Stimulated activated CD4-positive, alpha-beta T cell treated with anti-CD3 and anti-CD28 coated beads, Interleukin-4, amount 100 ng/mL, for 48 hours (primary cell): Measurements from ENCODE around the gene CTRL.

Source experiments
- DNase-seq, 2 donors: peaks; one replicate each; pipeline ENCODE4 v3.0.0-alpha.2; 2020; ENCODE audit warnings: low read depth in 2 of 2

Gene CTRL

DNA sequence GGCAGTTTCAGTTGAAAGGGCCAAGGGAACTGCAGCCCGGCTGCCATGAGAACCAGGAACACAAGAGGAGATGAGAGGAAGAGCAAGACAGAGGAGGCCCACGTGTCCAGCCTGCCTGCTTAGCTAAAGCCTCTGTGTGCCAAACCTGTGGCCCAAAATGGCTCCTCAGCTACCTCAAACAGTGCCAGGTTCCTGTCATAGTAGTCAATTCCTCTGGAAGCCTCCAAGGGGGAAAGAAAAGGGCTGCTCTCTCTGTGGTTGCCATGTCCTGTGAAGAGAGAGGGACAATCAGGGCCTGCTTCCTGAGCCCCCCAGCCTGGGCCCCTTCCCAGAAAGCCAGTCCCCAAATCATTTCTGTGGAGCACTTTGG is 31.6 kb upstream of the CTRL start:
- DNase-seq: no peak

DNA sequence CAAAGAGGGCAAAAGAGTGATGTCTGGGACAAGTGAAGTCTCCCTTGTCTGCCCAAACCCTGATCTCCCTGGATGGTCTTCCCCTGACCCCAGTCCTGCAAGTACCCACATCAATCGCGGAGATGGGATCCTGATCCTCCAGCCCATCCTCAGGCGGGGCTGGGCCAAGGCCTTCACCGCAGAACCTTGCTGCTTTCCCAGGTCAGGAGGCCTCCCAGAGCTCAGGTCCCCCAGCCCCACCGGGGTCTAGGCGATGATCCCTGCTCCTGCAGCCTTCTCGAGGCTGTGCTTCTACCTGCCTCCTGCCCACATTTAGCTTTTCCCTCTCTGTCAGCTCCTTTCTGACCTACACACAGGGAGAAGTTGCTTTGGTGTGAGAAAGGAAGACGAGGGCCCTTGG is 30.5 kb upstream of the CTRL start:
- no peak for DNase-seq

DNA sequence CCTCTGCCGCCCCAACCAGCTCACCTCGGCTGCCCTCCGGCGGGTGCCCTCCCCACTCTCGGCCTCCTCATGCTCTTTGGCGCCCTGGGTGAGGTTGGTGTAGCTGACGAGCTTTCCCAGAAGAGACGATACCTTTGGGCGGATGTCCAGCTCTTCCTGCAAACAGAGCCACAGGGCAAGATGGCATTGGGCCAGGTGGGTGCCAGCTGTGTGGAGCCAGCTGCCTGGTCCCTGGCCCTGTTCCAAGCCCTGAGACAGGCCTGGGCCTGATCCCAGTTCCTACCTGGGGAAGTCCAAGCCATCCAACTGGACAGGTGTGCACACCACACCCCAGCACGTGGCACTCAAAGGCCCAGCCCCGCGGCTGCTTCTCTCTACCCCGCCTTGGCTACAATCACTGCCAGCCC is 29.9 kb upstream of the CTRL start:
- DNase-seq: no peak

DNA sequence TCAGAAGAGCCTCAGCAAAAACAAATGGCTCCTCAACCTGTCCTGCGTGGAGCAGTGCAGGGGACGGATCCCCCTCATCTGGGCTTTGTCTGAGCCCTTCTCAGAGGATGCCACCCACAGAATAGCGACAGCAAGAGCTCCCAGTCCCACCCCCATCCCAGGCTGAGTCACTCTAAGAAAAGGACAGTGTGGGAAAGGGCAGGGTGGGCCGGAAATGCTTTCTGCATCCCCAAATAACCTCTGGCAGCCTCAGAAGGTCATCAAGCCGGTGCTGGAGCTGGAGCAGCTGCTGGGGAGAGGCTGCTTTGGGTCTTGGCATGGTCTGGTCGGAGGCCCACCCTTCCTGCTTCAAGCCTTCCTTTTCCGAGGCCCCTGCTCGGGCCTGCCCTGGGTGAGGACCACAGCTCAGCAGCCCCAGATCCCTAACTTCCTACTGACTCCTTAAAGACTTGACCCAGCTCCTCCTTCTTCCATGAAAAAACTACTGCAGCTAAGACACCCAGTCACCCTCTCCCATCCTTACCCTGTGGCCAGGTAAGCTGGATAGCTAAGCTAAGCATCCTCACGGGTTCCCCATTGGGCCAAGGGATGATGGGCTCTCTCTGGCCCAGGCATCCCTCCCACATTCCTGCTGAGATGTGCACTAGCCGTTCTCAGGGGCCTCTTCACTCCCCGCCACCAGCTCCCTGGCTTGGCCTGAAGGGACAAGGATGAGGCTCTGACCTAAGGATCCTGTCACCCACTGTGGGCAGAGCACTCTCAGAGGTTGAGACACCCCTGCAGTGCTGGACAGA is 28.1 kb upstream of the CTRL start:
- DNase-seq: no peak

DNA sequence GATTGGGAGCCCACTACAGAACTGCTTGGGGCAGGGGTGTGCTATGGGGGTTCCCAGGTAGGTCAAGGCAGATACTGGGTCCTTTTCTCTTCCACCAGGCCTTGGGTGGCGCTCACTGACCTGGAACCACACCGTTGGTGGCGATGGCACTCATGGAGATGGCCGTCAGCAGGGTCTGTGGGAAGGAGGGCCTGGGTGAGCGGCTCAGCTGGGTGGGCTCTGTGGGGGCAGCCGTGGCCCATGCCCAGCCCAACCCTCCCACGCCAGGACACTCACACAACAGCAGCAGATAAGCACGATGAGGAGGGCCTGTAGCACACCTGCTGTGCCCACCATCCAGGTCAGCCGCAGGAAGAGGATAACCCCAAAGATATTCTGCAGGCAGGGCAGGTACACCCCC is 26.0 kb upstream of the CTRL start:
- no peak for DNase-seq

DNA sequence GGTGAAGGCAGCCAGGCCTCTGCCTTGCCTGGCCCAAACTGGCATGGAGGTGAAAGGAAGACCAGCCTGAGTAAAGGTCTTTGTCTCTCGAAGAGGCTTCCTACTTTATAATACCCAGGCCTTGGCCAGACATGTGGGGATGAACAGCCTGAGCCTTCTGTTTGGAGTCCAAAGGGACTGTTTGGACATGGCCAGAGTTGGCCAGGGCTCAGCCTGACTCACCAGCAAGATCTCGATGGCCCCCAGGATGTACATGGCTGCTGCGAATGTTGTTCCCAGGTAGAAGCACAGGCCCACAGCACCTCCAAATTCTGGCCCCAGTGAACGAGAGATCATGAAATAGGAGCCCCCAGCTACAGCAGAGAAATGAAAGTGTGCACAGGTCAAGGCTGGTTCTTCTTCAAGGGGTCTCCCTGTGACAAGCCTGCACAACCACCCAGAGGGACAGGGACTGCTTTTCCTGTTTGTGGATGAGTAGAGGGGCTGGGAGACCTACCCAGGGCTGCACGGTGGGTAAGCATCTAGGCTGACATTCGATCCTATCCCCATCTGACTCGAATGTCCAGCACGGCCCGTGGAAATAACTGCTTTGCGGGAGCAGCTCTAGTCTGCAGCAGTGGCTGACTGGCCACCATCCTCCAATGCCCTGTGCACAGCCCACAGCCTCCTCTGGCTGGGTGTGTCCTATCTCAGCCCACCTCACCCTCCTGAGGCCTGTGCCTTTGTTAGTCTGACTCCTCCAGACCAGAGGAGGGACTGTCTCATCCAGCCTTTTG is 22.9 kb upstream of the CTRL start:
- no peak for DNase-seq

DNA sequence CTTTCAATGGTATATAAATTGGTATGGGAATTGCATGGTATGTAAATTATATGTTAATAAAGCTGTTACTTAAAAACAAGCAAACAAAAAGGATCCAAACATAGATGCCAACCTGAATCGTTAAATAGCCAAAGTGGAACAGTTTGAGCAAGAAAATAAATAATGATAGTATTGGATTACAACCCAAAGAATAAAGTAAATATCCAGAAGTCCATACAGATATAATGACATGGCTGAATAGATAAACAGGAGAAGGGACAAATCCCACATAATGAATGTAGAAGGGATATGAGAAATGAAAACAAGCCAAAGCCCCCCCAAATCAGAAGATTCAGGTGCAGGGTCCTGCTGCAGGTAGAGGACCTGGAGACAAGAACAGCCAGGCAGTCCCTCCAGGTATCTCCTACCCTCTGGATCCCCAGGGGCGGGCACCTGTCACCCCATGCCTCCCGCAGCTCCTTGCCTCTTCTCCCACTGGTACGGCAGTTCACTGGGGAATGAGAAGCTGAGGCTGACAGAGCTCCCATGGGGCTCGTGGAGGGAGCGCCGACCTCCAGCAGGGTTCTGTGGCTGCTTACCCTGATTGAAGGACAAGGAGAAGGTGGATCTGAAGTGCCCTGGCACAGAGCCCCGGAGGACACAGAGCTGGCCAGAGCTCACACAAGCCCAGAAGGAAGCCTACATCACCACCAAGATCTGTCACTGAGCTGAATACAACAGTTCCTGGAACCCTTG is 22.1 kb upstream of the CTRL start:
- DNase-seq: no peak

DNA sequence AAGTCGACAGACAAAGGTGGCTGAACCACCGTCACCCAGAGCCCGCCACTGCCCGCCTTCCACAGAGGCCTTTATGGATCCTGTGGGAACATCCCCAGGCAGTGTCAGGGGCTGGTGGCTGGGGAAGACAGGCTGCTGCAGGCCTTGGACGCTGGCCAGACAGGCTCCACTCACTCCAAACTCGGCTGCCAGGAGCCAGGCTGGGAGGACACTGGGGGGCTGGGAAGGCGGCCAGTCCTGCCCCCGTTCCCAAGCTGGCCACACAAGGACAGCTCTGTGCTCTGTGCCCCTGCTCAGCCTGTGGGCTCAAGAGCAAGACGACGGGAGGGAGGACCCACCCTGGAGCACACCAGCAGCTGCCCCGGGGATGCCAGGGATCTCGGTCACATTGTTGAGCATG is 19.8 kb upstream of the CTRL start:
- DNase-seq: no peak

DNA sequence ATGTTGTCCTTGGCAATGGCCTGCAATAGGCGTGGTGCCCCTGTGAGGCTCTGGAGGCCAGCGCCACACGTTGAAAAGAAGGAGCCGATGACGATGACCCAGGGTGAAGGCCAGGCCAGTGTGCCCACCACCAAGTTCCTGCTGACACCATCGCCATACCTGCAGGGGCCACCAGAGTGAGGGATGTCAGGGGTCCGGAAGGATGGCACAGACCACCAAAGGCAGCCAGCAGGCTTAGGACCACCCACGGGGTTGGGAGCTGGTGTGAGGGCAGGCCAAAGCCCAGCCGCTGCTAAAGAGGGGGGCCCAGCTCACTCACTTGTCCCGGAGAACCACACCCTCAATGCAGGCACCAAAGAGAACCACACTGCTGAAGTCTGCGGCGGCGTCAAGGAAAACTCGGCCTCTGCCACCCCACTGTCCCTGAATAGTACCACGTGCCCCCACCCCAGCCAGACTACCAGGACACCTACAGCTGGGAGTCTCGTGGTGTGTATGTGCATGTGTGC is 18.7 kb upstream of the CTRL start:
- DNase-seq: no peak

DNA sequence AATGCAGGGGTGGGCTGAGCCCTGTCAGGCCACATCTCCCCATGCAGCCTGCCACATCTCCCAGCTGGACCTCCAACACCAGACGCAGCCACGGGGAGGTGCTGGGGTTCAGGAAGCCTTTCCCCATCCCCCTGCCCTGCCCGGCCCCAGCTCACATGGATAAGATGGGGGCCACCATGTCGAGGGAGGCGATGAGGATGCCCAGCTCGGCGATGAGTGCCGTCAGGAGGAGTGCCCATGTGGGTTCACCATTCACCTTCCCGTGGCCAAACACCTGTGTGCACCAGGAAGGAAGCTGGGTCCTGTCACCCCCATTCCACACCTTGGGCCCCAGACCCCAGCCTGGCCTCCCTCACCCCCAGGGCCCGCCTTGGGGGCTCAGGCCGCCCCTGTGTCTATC is 18.0 kb upstream of the CTRL start:
- DNase-seq: no peak

DNA sequence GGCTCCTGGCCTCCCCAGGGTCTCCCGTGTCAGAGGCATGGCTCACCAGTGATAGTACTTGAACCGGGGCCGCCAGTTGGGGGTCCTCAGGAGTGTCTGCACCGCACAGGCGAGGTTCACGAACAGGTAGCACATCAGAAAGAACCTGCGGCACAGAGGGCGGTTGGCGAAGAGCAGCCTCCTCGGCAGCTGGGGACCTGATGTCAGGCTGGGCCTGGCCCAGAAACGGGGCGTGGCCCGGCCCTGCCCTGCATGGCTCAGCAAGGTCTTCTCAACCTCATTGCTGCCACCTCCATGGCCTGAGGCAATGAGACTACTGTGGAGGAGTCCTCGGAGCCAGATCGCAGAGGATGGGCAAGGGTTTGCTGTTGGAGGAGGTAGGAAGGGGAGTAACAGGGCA is 16.4 kb upstream of the CTRL start:
- DNase-seq: no peak

DNA sequence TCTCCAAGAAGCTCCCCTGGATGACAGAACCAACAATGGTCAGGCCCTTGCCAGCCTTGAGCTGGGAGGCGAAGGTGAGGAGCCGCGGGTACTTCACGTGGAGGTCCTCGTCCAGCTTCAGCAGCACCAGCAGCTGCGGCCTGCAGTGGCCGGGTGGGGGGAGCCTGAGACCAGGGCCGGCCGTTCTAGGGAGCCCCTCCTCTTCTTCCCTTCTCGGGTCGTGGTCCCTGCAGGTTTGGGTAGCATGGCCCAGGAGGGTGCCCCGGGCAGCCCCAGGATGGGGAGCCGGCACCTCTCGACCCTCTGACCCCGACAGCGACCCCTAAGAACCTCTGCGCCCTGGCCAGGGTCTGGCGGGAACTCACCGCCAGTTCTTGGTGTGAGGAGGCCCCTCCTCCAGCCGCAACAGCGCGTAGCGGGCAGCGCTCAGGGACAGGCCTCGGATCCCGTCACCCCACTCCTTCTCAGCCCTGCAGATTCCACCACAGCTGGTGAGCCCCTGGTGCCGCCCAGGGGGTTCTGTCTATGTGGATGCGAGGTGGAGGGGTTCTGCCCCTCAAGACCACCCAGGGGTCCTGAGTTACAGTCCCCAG is 15.4 kb upstream of the CTRL start:
- DNase-seq: no peak

DNA sequence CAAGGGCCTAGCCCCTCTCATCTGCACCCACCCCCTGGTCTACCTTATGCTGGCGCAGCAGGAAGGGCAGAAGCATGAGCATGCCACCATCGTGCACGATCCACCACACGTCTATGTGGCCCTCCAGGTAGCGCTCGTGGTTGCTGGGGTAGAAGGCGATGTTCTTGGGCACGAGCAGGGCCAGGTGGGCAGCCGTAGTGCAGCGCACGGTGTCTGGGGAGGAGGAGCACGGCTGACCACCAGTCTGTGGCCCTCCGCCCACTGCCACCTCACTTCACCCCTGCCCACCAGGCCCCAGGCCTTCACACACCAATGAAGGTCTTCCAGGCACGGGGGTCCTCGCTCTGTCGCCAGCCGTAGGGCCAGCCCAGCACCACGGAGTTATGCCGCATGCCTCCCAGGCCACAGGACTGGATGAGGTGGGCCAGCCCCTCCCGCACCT is 14.5 kb upstream of the CTRL start:
- no peak for DNase-seq

DNA sequence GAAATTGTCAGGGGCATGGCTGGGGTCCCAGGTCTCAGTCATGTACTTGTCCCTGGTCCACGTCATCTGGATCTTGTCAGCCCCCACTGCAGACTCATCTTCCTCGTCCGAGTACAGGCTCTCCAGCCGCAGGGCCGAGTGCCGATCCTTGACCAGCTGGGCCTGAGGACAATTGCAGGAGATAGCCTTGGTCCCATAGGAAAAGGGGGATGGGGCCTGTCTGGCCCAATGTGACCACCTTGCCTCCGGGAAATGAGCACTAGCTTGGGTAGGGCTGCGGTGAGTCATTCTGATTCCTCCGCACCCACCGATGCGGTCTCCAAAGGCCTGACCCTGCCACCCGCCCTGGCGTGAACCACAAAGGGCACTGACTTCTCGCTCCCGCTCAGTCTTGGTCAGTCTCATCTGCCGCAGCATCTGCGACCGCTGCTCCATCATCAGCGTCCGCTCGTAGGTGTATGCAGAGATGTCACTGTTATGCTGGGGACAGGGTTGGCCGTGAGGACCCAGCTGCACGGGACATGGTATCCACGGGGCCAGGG is 13.8 kb upstream of the CTRL start:
- DNase-seq: no peak

DNA sequence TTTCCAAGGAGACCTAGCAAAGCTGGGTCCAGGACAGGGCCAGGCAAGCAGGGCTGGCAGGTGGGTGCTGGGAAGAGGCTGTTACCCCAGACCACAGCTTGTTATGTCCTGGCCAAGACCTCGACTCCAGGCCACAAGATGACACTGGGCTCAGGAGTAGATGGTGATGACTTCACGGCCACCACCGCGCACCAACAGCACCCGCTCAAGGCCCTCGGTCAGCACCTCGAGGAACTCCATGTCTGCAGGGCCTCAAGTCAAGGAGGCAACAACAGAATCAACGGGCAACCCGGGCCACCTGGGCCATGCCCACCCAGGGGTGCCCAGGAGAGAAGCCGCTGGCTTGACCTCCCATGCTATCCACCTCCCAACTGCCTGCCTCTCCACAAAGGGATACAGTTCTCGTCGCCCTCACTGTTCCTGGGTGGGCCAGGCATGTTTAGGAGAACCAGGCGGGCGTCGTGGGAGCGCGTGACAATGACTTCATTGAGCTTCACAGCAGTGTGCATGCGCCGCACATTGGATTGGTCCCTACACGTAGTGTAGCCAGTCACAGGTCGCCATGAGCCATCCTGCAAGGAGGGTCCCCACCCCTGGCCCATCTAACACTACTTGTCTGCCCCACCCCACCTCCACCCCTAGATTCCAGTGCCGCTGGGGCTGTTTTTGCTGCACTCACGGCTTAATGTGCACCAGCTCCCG is 13.2 kb upstream of the CTRL start:
- no peak for DNase-seq

DNA sequence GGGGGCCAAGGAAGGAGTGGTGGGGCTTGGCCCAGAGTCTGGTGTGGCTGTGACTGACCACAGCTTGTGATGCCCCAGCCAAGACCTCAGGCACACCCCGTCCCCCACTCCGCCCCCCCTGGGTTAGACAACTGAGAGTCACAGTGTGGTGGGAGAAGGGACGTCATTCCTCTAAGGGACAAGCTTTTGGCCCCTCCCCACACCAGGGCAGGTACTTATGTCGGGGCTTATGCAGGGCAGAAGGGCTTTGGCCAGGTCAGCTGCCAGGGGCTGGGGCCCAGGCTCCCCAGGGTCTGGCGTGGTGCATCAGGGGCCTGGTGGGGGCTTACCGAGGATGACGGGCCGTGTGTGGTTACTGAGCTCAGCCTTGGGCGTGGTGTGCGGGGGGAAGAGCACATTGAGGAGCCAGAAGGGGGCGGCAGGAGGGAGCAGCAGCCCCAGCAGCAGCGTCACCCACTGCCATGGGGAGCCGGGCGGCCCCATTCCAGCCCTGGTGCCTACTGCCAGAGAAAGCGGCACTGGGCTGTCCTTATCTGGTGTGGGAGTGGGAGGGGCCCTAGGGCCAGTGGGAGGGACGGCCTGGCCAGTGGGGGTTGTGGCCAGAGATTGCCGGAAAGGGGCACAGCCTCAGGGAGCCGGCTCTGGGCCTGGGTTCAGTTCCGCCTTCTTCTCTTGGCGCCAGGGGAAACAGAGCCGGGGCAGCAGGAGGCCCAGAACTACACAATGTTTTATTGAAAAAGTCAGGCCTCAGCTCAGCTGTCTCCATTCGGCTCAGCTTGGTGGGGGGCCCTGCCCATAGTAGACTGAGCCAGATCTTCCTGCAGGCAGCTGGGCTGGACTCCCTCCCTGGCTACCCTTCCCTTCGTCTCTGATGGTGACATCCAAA is 12.2 kb upstream of the CTRL start, which contains the start of gene LCAT:
LCAT (minus strand) TSS at position 502 of the 886 bp plus-strand sequence; CDS start at position 483, 19 bp downstream.
- no peak for DNase-seq

DNA sequence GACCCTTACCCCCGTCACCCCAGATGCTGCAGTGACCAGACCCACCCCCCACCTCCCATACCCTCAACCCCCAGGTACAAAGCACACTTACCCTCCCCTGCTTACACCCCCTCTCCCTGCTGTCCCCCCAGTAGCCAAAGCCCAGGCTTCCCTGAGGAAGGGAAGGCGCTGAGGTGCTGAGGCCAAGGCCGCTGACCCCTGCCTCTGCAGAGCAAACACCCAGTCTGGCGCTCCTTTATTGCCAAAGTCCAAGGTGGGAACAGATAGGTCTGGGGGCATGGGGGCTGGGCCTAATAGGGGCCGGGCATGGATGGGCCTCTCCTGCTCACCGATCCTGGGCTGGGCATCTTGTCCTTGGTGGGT is 11.6 kb upstream of the CTRL start:
- DNase-seq: no peak

DNA sequence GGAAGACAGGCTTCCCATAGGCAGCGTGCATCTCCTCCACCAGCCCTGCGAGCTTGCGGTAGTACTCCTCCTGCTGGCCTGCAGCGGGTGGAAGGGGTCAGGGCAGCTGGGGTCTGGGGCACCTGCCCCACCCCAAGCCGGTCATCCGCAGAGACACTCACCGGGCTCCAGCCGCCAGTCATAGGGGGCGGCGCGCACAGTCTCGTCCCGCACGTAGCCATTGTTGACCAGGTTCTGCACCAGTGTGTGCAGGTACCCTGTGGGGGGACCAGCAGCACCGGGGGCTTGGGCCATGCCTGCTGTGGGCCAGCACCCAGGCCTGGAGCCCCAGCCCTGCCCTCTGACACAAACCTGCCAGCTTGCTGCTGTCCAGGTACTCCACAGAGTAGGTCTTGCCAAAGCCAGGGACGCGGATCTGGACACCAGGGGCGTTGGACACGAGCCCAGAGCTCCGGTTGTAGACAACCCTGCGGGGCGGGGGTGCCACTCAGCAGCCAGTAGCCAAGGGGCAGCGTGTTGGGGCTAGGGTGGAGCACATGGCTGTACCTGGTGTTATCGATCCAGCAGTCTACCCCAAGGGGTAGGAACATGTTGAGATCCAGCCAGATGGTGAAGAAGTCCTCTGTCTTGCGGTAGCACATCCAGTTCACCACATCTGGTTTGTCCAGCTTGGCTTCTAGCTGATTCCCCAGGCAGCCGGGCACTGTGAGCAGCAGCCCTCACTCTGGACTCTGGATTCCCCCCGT is 11.0 kb upstream of the CTRL start:
- no peak for DNase-seq

DNA sequence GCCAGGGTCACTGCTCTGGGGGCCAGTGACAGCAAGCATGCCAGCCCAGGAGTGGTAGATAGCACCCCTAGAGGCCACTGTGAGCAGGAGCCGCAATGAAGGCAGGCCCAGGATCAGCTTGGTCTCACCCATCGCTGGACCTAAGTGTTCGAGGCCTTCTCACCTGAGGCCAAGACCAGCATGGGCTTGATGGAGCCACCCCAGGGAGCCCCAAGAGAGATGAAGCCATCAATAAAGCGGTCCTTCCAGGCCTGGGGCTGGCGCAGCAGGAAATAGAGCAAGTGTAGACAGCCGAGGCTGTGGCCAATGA is 10.5 kb upstream of the CTRL start:
- DNase-seq: peak in 1 of 2 donors; percentile 26
